Neural cell (in vitro differentiated cells): ENCODE measurements around the gene ANXA6. TPM values are rescaled to one million over a fixed set of nuclear protein-coding genes. Genes with fewer than 3 reads are reported as not detected.

ENCODE experiments used
- H2AFZ ChIP-seq: fragments of 200-600, 300-800 bp; sonication (generic), shearing (Covaris generic); 2 replicates; pipeline ENCODE4 v1.6.0; 2014; ENCODE audit warnings: low read depth, mild to moderate bottlenecking, antibody characterized with exemption, low read length, moderate library complexity
- H3F3A ChIP-seq: fragments of 200-600 bp; shearing (Covaris generic); 2 replicates; pipeline ENCODE4 v1.6.1; 2016; ENCODE audit warnings: mild to moderate bottlenecking, moderate library complexity, mixed read lengths, antibody characterized with exemption, low read length; ENCODE audit not compliant: insufficient read depth, poor library complexity, severe bottlenecking
- H3K27ac ChIP-seq: fragments of 200-600, 300-800 bp; sonication (generic), shearing (Covaris generic); 2 replicates; pipeline ENCODE4 v1.5.1; 2014; ENCODE audit warnings: mild to moderate bottlenecking, low read length, moderate library complexity
- H3K27me3 ChIP-seq: fragments of 300-800, 200-600 bp; sonication (generic), shearing (Covaris generic); 2 replicates; pipeline ENCODE4 v1.6.0; 2014; ENCODE audit warnings: mild to moderate bottlenecking, low read depth, low read length, moderate library complexity; ENCODE audit not compliant: insufficient read depth
- H3K36me3 ChIP-seq: fragments of 300-800, 200-600 bp; sonication (generic), shearing (Covaris generic); 2 replicates; pipeline ENCODE4 v1.5.1; 2014; ENCODE audit warnings: mild to moderate bottlenecking, antibody characterized with exemption, low read length, moderate library complexity; ENCODE audit not compliant: insufficient read depth
- H3K4me2 ChIP-seq: fragments of 300-800, 200-600 bp; sonication (generic), shearing (Covaris generic); 2 replicates; pipeline ENCODE4 v1.6.0; 2014; ENCODE audit warnings: mild to moderate bottlenecking, low read length
- H3K4me3 ChIP-seq: fragments of 300-800, 200-600 bp; sonication (generic), shearing (Covaris generic); 2 replicates; pipeline ENCODE4 v1.5.1; 2014; ENCODE audit warnings: mild to moderate bottlenecking, low read length, moderate library complexity
- H3K79me2 ChIP-seq: fragments of 200-600 bp; shearing (Covaris generic); replicated peaks from 2 replicates; pipeline ENCODE4 v1.6.0; 2014; ENCODE audit warnings: mild to moderate bottlenecking, low read length, moderate library complexity; ENCODE audit not compliant: insufficient read depth
- H3K9ac ChIP-seq: fragments of 300-800, 200-600 bp; sonication (generic), shearing (Covaris generic); 2 replicates; pipeline ENCODE4 v1.6.1; 2016; ENCODE audit warnings: mild to moderate bottlenecking, low read length, mixed read lengths
- H3K9me2 ChIP-seq: fragments of 200-600 bp; shearing (Covaris generic); 2 replicates; pipeline ENCODE4 v1.6.1; 2016; ENCODE audit warnings: mild to moderate bottlenecking, low read length, mixed read lengths; ENCODE audit not compliant: insufficient read depth
- H3K9me3 ChIP-seq: fragments of 200-600, 300-800 bp; sonication (generic), shearing (Covaris generic); 2 replicates; pipeline ENCODE4 v1.6.1; 2016; ENCODE audit warnings: mild to moderate bottlenecking, mixed run types, low read length, moderate library complexity, mixed read lengths
- H4K20me1 ChIP-seq: fragments of 200-600 bp; shearing (Covaris generic); 2 replicates; pipeline ENCODE4 v1.6.1; 2016; ENCODE audit warnings: mild to moderate bottlenecking, mixed run types; ENCODE audit not compliant: insufficient read depth
- CTCF ChIP-seq: fragments of 450-650 bp; IDR thresholded peaks from 2 replicates; pipeline ENCODE4 v1.5.1; 2014; ENCODE audit warnings: antibody characterized with exemption, mild to moderate bottlenecking, moderate library complexity; ENCODE audit not compliant: poor library complexity, severe bottlenecking
- EP300 ChIP-seq: fragments of 450-650 bp; conservative IDR thresholded peaks from 2 replicates; pipeline ENCODE4 v1.6.1; 2014; ENCODE audit warnings: antibody characterized with exemption, mild to moderate bottlenecking, moderate library complexity; ENCODE audit not compliant: poor library complexity, severe bottlenecking
- EZH2 ChIP-seq: fragments of 200-600, 300-800 bp; shearing (Covaris generic), sonication (generic); IDR thresholded peaks from 2 replicates; pipeline ENCODE4 v1.6.1; 2014; ENCODE audit warnings: antibody characterized with exemption, low read length, borderline replicate concordance, mild to moderate bottlenecking; ENCODE audit not compliant: insufficient read depth, poor library complexity, severe bottlenecking
- MXI1 ChIP-seq: fragments of 450-650 bp; conservative IDR thresholded peaks from 2 replicates; pipeline ENCODE4 v1.6.1; 2014; ENCODE audit warnings: antibody characterized with exemption, mild to moderate bottlenecking; ENCODE audit not compliant: poor library complexity, severe bottlenecking
- POLR2AphosphoS5 ChIP-seq: IDR thresholded peaks from 2 replicates; pipeline ENCODE4 v1.6.1; 2012
- RAD21 ChIP-seq: fragments of 450-650 bp; conservative IDR thresholded peaks from 2 replicates; pipeline ENCODE4 v1.6.1; 2014; ENCODE audit warnings: antibody characterized with exemption, mild to moderate bottlenecking, moderate library complexity
- REST ChIP-seq: IDR thresholded peaks from 2 replicates; pipeline ENCODE4 v1.6.1; 2012; ENCODE audit warnings: borderline replicate concordance
- SMC3 ChIP-seq: fragments of 450-650 bp; conservative IDR thresholded peaks from 2 replicates; pipeline ENCODE4 v1.6.1; 2014; ENCODE audit warnings: antibody characterized with exemption, mild to moderate bottlenecking, moderate library complexity; ENCODE audit not compliant: poor library complexity
- TAF1 ChIP-seq: IDR thresholded peaks from 2 replicates; pipeline ENCODE4 v1.6.1; 2012; ENCODE audit warnings: low read depth
- polyA plus RNA-seq: library from polyadenylated mRNA; depleted of rRNA; stranded (reverse); fragments of >200 nt; gene quantifications from 2 replicates; pipeline ENCODE4 v1.2.3, GENCODE V29; 2014

Gene ANXA6
- polyA plus RNA-seq, 1 donor from 2014 or later = 27.5 TPM

- H3K9ac ChIP-seq = no peak overlapping the region
- TF ChIP-seq POLR2AphosphoS5 (no peak), TAF1 (no peak), RAD21 (no peak), EP300 (no peak), SMC3 (no peak), REST (no peak), MXI1 (no peak), CTCF (no peak), EZH2 (no peak)
- H4K20me1 ChIP-seq = no peaks in the 10 kb centered on the region
- no peaks in the 10 kb centered on the region for H3K9me3 ChIP-seq
- peaks cover 20% of the 10 kb centered on the region for H3K36me3 ChIP-seq
- H3K27ac ChIP-seq = no peak overlapping the region
- H3K4me3 ChIP-seq = no peak overlapping the region
- no peaks in the 10 kb centered on the region for H3K9me2 ChIP-seq
- no peaks in the 10 kb centered on the region for H3K27me3 ChIP-seq
- H2AFZ ChIP-seq = no peak overlapping the region
- no peaks in the 10 kb centered on the region for H3F3A ChIP-seq
- no peak overlapping the region for H3K4me2 ChIP-seq
- H3K79me2 ChIP-seq = no peaks in the 10 kb centered on the region
Measured at GRCh38 chr5:151118913-151119575, 38.5 kb downstream of the ANXA6 start.

- H3K79me2 ChIP-seq = no peaks in the 10 kb centered on the region
- H3K4me2 ChIP-seq = no peak overlapping the region
- H3K27me3 ChIP-seq = no peaks in the 10 kb centered on the region
- H2AFZ ChIP-seq = no peak overlapping the region
- H3K36me3 ChIP-seq = peaks cover 13% of the 10 kb centered on the region
- no peak overlapping the region for H3K4me3 ChIP-seq
- H4K20me1 ChIP-seq = no peaks in the 10 kb centered on the region
- H3K9ac ChIP-seq = no peak overlapping the region
- TF ChIP-seq RAD21 = peak; percentile 79
- TF ChIP-seq SMC3 = peak; percentile 85
- peak; percentile 84 for TF ChIP-seq CTCF
- TF ChIP-seq EP300 = no peak
- H3K9me3 ChIP-seq = no peaks in the 10 kb centered on the region
- no peaks in the 10 kb centered on the region for H3F3A ChIP-seq
- H3K9me2 ChIP-seq = no peaks in the 10 kb centered on the region
- H3K27ac ChIP-seq = no peak overlapping the region
Measured at GRCh38 chr5:151115272-151115905, 42.2 kb downstream of the ANXA6 start.
